Neural cell (in vitro differentiated cells): ENCODE measurements around the gene PGAP2. TPM values are rescaled to one million over a fixed set of nuclear protein-coding genes. Genes with fewer than 3 reads are reported as not detected.

Source experiments
- H2AFZ ChIP-seq: fragments of 200-600, 300-800 bp; sonication (generic), shearing (Covaris generic); 2 replicates; pipeline ENCODE4 v1.6.0; 2014; ENCODE audit warnings: low read depth, mild to moderate bottlenecking, antibody characterized with exemption, low read length, moderate library complexity
- H3F3A ChIP-seq: fragments of 200-600 bp; shearing (Covaris generic); 2 replicates; pipeline ENCODE4 v1.6.1; 2016; ENCODE audit warnings: mild to moderate bottlenecking, moderate library complexity, mixed read lengths, antibody characterized with exemption, low read length; ENCODE audit not compliant: insufficient read depth, poor library complexity, severe bottlenecking
- H3K27ac ChIP-seq: fragments of 200-600, 300-800 bp; sonication (generic), shearing (Covaris generic); 2 replicates; pipeline ENCODE4 v1.5.1; 2014; ENCODE audit warnings: mild to moderate bottlenecking, low read length, moderate library complexity
- H3K27me3 ChIP-seq: fragments of 300-800, 200-600 bp; sonication (generic), shearing (Covaris generic); 2 replicates; pipeline ENCODE4 v1.6.0; 2014; ENCODE audit warnings: mild to moderate bottlenecking, low read depth, low read length, moderate library complexity; ENCODE audit not compliant: insufficient read depth
- H3K36me3 ChIP-seq: fragments of 300-800, 200-600 bp; sonication (generic), shearing (Covaris generic); 2 replicates; pipeline ENCODE4 v1.5.1; 2014; ENCODE audit warnings: mild to moderate bottlenecking, antibody characterized with exemption, low read length, moderate library complexity; ENCODE audit not compliant: insufficient read depth
- H3K4me2 ChIP-seq: fragments of 300-800, 200-600 bp; sonication (generic), shearing (Covaris generic); 2 replicates; pipeline ENCODE4 v1.6.0; 2014; ENCODE audit warnings: mild to moderate bottlenecking, low read length
- H3K4me3 ChIP-seq: fragments of 300-800, 200-600 bp; sonication (generic), shearing (Covaris generic); 2 replicates; pipeline ENCODE4 v1.5.1; 2014; ENCODE audit warnings: mild to moderate bottlenecking, low read length, moderate library complexity
- H3K79me2 ChIP-seq: fragments of 200-600 bp; shearing (Covaris generic); replicated peaks from 2 replicates; pipeline ENCODE4 v1.6.0; 2014; ENCODE audit warnings: mild to moderate bottlenecking, low read length, moderate library complexity; ENCODE audit not compliant: insufficient read depth
- H3K9ac ChIP-seq: fragments of 300-800, 200-600 bp; sonication (generic), shearing (Covaris generic); 2 replicates; pipeline ENCODE4 v1.6.1; 2016; ENCODE audit warnings: mild to moderate bottlenecking, low read length, mixed read lengths
- H3K9me2 ChIP-seq: fragments of 200-600 bp; shearing (Covaris generic); 2 replicates; pipeline ENCODE4 v1.6.1; 2016; ENCODE audit warnings: mild to moderate bottlenecking, low read length, mixed read lengths; ENCODE audit not compliant: insufficient read depth
- H3K9me3 ChIP-seq: fragments of 200-600, 300-800 bp; sonication (generic), shearing (Covaris generic); 2 replicates; pipeline ENCODE4 v1.6.1; 2016; ENCODE audit warnings: mild to moderate bottlenecking, mixed run types, low read length, moderate library complexity, mixed read lengths
- H4K20me1 ChIP-seq: fragments of 200-600 bp; shearing (Covaris generic); 2 replicates; pipeline ENCODE4 v1.6.1; 2016; ENCODE audit warnings: mild to moderate bottlenecking, mixed run types; ENCODE audit not compliant: insufficient read depth
- CTCF ChIP-seq: fragments of 450-650 bp; IDR thresholded peaks from 2 replicates; pipeline ENCODE4 v1.5.1; 2014; ENCODE audit warnings: antibody characterized with exemption, mild to moderate bottlenecking, moderate library complexity; ENCODE audit not compliant: poor library complexity, severe bottlenecking
- EP300 ChIP-seq: fragments of 450-650 bp; conservative IDR thresholded peaks from 2 replicates; pipeline ENCODE4 v1.6.1; 2014; ENCODE audit warnings: antibody characterized with exemption, mild to moderate bottlenecking, moderate library complexity; ENCODE audit not compliant: poor library complexity, severe bottlenecking
- EZH2 ChIP-seq: fragments of 200-600, 300-800 bp; shearing (Covaris generic), sonication (generic); IDR thresholded peaks from 2 replicates; pipeline ENCODE4 v1.6.1; 2014; ENCODE audit warnings: antibody characterized with exemption, low read length, borderline replicate concordance, mild to moderate bottlenecking; ENCODE audit not compliant: insufficient read depth, poor library complexity, severe bottlenecking
- POLR2AphosphoS5 ChIP-seq: IDR thresholded peaks from 2 replicates; pipeline ENCODE4 v1.6.1; 2012
- SMC3 ChIP-seq: fragments of 450-650 bp; conservative IDR thresholded peaks from 2 replicates; pipeline ENCODE4 v1.6.1; 2014; ENCODE audit warnings: antibody characterized with exemption, mild to moderate bottlenecking, moderate library complexity; ENCODE audit not compliant: poor library complexity
- TAF1 ChIP-seq: IDR thresholded peaks from 2 replicates; pipeline ENCODE4 v1.6.1; 2012; ENCODE audit warnings: low read depth
- polyA plus RNA-seq: library from polyadenylated mRNA; depleted of rRNA; stranded (reverse); fragments of >200 nt; gene quantifications from 2 replicates; pipeline ENCODE4 v1.2.3, GENCODE V29; 2014
- TF ChIP-seq, protein P1 (sequence below): IDR thresholded peaks from 2 replicates; pipeline ENCODE4 v1.6.1; 2012; ENCODE audit warnings: borderline replicate concordance

The PGAP2 gene
- polyA plus RNA-seq, 1 donor from 2014 or later = 30.1 TPM

GRCh38 chr11:3782963-3783362, 25.4 kb upstream of the PGAP2 start:
- no peaks in the 10 kb centered on the region for H4K20me1 ChIP-seq
- H3K9me3 ChIP-seq = no peaks in the 10 kb centered on the region
- H3K36me3 ChIP-seq = no peaks in the 10 kb centered on the region
- H3K9ac ChIP-seq = no peak overlapping the region
- H3F3A ChIP-seq = no peaks in the 10 kb centered on the region
- peaks cover 45% of the 10 kb centered on the region for H3K79me2 ChIP-seq
- H3K9me2 ChIP-seq = no peaks in the 10 kb centered on the region
- no peak overlapping the region for H2AFZ ChIP-seq
- H3K4me2 ChIP-seq = no peak overlapping the region
- no peaks in the 10 kb centered on the region for H3K27me3 ChIP-seq
- TF ChIP-seq EP300 (no peak), TAF1 (no peak), SMC3 (no peak)
- TF ChIP-seq, protein P1, sequence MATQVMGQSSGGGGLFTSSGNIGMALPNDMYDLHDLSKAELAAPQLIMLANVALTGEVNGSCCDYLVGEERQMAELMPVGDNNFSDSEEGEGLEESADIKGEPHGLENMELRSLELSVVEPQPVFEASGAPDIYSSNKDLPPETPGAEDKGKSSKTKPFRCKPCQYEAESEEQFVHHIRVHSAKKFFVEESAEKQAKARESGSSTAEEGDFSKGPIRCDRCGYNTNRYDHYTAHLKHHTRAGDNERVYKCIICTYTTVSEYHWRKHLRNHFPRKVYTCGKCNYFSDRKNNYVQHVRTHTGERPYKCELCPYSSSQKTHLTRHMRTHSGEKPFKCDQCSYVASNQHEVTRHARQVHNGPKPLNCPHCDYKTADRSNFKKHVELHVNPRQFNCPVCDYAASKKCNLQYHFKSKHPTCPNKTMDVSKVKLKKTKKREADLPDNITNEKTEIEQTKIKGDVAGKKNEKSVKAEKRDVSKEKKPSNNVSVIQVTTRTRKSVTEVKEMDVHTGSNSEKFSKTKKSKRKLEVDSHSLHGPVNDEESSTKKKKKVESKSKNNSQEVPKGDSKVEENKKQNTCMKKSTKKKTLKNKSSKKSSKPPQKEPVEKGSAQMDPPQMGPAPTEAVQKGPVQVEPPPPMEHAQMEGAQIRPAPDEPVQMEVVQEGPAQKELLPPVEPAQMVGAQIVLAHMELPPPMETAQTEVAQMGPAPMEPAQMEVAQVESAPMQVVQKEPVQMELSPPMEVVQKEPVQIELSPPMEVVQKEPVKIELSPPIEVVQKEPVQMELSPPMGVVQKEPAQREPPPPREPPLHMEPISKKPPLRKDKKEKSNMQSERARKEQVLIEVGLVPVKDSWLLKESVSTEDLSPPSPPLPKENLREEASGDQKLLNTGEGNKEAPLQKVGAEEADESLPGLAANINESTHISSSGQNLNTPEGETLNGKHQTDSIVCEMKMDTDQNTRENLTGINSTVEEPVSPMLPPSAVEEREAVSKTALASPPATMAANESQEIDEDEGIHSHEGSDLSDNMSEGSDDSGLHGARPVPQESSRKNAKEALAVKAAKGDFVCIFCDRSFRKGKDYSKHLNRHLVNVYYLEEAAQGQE = no peak
- no peak overlapping the region for H3K4me3 ChIP-seq
- H3K27ac ChIP-seq = no peak overlapping the region

DNA sequence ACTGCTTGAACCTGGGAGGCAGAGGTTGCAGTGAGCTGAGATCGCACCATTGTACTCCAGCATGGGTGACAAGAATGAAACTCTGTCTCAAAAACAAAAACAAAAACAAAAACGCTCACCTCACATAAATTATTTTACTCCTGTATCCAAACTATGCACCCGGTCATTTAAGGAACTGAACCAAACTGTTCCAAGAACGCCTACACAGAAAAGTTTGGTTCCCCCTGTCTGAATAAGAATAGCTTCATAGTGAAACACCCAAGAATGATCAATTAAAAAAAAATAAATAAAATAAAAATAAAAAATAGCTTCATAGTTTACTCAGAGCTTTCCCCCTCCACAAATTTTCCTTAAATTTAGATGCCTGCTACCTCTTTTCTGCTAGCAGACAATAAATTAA, 24.7 kb upstream of the PGAP2 start:
- H3K27ac ChIP-seq = no peak overlapping the region
- no peaks in the 10 kb centered on the region for H3K27me3 ChIP-seq
- no peaks in the 10 kb centered on the region for H3K36me3 ChIP-seq
- H3K9ac ChIP-seq = no peak overlapping the region
- TF ChIP-seq TAF1 = no peak
- TF ChIP-seq POLR2AphosphoS5 = no peak
- TF ChIP-seq, protein P1 = no peak
- TF ChIP-seq CTCF = no peak
- TF ChIP-seq EP300 = no peak
- TF ChIP-seq EZH2 = no peak
- no peak for TF ChIP-seq SMC3
- no peak overlapping the region for H2AFZ ChIP-seq
- no peaks in the 10 kb centered on the region for H3K9me3 ChIP-seq
- no peaks in the 10 kb centered on the region for H3F3A ChIP-seq
- no peaks in the 10 kb centered on the region for H3K9me2 ChIP-seq
- no peak overlapping the region for H3K4me3 ChIP-seq
- no peak overlapping the region for H3K4me2 ChIP-seq
- H4K20me1 ChIP-seq = no peaks in the 10 kb centered on the region
- H3K79me2 ChIP-seq = peaks cover 50% of the 10 kb centered on the region
